GM18951 (cell line): Measurements from ENCODE around the gene EBF3.

Experiments used
- POLR2A ChIP-seq: IDR thresholded peaks from 4 replicates; pipeline ENCODE4 v1.6.1; 2011; ENCODE audit warnings: mild to moderate bottlenecking; ENCODE audit not compliant: insufficient read length, insufficient read depth; ENCODE audit errors: extremely low read depth
- in situ Hi-C: fragments of 300-500 bp; cut with MboI; formaldehyde crosslinking; loops from one replicate; pipeline ENCODE4 v1.12.0; 2022; ENCODE audit warnings: low sequenced_read_pairs, mixed read lengths, inconsistent platforms; ENCODE audit not compliant: unreplicated experiment

EBF3 gene

DNA sequence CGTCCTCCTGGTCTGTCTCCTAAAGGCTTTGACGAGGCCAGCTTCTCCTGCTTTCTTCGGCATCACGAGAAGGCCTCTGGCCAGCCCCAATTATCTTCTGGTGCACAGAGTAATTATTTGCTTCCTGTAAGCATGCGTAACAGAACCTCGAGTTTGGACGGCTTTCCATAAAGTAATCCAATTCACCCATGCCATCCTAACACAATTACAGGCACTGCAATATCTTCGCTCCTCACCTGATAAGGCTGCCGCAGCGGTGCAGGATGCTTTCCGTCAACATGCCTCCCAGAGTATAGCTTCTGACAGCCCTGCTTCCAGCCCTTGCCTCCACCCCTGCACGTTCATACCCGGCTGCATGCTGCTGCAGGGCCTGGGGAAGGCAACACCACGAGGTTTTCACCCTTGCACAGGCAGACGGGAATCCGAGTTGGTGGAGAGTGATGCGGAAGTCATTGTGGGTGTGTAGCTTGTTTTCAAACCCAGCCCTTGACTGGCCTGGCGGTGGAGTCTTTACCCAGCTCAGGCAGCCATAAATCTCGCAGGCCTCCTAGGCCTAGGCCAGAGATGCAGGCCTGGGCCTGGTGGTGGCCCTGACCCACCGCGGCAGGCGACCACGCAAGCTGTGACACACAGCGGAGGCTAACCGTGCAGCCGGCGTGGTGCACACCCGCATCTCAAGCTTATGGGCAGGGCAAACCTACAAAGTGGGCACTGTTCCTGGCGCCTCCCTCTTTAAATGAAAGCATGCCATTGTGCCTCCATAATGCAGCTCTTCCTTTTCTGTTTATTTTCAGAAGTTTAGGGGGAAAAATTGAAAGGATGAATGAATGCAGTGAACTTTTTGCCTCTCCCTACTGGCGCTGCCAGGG is 12.7 kb downstream of the EBF3 start:
- TF ChIP-seq POLR2A, result no peak
- in situ Hi-C loops, result no loop called here

DNA sequence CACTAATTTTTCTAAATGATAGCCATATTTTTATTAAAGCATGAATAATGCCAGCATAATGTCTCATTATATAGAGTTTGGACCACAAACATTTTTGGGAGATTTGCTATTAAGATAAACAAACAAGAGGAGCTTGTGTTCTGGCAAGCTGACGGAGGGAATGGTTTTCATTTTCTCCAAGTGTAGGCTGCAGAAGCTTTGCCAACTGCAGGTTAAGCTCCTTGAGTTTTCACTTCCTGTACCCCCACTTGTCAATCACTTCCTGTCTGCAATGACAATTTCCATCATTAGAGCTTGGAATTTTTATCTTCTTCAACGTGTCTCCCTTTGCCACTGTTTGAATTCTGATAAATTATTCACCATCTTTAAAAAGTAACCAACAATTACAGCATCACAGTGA is 13.4 kb downstream of the EBF3 start:
- no peak for TF ChIP-seq POLR2A
- in situ Hi-C loops, result no loop called here

DNA sequence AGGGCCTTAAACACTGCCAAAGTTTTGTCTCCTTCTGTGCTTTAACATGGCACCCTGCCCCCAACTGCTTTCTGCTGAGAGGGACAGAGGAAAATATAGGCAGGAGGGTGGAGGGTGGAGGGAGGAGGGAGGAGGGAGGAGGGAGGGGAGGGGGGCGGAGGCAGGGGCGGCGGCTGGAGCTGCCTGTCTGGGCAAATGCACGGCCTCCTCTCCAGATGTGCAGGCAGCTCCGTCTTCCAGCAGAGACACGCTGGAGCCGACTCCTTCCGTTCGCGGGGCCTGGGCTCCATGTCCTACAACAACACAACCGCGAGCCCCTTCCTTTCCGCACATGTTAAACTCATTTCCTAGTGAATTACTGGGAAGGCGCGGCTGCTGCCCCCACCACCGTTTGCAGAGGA is 14.2 kb downstream of the EBF3 start:
- in situ Hi-C loops, result no loop called here

DNA sequence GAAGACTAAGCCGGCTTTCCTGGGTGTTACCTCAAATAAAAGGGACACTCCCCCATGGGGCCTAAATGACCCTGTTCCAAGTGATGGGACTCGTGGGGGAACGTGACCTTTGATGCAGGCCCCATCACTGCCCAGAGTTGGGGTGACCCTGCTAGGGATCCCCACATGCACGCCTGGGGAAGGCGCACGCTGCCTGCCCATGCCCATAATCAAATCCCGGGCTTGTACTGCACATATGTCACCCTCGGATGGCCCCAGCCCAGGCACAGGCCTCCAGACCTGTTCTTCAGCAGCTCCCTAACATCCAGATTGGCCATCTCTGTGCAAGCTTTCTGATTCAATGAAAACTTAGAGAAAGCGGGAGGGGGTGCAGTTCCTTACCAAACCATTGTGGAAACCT is 14.7 kb downstream of the EBF3 start:
- in situ Hi-C loops, result no loop called here
- TF ChIP-seq POLR2A, result no peak

More for the DNA sequence above, 14.2 kb downstream of the EBF3 start:
- no peak for TF ChIP-seq POLR2A

DNA sequence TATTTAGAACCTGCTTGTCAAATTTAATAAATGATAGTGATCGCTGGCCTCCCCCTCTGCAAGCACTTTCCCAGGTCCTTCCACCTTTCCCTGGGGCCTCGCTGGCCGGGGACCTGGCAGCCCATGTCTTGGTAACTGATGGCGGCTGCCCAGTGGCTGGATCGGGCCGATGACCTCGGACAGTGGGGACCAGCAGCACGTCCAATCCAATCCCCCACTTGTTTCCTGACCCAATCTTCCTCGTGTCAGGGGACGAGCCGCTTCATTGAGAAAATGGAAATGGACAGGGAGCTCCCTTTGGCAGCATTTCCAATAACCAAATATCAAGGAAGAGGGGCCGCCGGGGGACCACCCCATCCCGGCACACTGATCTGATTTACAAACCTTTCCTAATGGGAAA is 17.2 kb downstream of the EBF3 start:
- no peak for TF ChIP-seq POLR2A
- in situ Hi-C loops, result no loop called here

DNA sequence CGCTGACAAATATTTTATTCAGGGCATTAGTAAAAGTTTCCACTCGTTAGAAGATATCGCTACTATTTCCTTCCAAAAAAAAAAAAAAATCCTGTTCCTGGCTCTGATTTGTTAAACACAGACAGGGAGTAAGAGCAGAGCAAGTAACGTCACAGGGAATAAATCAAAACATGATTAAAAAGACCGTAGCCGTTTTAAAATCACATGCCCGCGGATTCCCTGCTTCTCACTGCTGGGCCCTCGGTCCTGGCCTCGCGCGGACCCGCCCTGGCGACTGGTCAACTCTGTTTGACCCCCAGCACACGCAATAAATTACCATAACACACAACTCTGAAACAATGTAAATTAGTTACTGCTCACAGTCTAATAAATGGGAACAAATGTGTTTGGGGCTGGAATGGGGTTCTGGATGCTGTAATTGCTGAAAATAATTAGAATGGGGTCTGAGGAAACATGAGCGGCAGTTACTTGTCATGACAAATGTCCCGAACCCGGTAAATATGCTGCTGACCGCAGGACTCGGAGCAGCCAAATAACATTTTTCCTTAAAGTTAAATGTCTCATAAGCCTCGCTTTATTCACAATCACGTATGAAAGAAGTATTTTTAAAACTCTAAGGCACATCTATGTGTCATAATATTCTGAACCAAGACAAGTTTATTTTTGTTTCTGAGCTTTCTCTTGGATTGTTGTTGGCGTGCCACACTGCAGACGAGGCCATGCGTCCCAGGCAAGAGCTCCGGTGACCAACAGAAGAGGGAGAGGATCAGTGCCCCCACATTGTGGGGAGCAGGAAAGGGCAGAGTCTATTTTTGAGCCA is 17.9 kb downstream of the EBF3 start:
- in situ Hi-C loops, result no loop called here
- no peak for TF ChIP-seq POLR2A

DNA sequence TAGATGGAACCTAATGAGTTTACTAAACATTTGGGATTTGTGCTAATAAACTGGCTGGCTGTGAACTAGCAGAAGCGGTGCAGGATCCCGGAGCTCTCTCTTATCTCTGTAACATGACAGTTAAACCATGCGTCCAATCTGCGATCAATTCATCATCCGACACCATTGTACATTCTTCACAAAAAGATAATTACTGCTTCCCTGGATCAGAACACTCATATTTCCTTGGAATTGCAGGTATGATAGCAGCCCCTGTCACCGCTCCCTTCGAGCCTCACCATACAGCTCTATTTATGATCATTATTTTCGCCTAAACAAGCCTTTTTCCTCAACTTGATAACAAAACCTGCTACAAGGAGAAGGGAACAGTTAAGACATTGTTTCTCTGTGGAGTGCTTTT is 18.5 kb downstream of the EBF3 start:
- TF ChIP-seq POLR2A, result no peak
- in situ Hi-C loops, result no loop called here

DNA sequence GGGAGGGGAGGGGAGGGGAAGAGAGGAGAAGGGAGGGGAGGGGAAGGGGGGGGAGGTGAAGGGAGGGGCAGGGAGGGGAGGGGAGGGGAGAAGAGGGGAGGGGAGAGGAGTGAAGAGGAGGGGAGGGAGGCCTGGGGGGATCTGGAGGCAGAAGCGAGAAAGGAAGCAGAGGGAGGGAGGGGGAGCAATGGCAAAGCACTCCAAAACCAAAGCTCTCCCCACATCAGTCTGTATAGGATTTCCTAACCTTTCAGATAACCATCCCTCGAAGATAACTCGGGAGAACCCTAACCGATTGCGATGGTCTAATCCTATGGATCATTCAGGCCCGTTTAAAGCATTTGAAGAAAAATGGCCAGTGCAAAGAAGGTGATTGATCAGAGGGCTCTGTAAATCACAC is 19.0 kb downstream of the EBF3 start:
- TF ChIP-seq POLR2A, result no peak
- in situ Hi-C loops, result no loop called here

DNA sequence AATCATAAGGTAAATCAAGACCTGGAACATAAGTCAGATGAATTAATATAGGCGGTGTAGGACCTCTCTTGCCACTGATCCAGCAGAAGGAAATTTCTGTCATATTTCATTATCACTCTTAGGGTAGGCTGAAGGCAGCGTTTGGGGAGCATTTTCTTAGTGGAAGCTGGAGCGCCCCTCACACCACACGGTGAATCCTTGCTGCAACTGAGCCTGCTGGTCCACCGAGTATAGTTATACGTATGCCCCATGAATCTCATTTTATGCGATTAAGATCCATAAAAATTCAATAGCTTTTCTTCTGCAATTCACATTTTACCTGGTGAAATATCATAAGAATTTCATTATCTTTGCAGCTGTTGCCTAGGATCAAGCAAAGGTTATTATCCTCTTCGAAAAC is 19.6 kb downstream of the EBF3 start:
- no peak for TF ChIP-seq POLR2A
- in situ Hi-C loops, result no loop called here

DNA sequence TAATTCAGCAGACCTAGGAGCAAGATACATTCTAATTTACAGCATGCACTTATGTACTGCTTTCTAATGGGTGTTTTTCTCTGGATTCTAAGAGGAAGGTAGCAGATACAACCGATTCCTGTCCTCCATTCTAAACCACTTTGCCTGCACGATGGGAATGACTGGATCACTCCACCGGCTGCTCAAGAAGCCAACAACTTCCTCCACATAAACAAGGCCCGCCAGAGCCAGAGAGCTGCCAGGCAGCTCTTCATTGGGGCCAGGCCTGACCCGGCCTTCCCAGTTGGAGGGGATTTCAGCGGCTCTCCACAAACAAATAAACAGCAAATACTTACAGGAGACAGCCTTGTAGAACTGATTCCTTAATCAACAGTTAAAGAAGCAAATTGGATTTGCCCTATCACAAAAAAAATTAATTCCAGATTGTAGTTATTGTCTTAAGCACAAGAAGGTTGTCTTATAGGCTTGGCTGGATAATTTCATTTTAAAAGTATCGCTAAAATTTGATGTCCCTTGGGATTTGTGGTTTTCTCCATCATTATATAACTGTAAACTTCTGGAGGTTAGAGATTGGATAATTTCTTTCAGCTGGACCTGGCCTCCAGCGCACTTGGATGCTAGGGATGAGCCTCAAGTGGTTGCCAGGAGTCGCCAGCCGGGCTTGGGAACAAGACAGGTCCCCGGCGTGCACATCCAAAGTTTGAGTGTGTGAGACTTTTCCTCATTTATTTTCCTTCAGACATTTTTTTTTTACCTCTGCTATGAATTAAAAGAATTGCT is 20.9 kb downstream of the EBF3 start:
- in situ Hi-C loops, result no loop called here
- no peak for TF ChIP-seq POLR2A

DNA sequence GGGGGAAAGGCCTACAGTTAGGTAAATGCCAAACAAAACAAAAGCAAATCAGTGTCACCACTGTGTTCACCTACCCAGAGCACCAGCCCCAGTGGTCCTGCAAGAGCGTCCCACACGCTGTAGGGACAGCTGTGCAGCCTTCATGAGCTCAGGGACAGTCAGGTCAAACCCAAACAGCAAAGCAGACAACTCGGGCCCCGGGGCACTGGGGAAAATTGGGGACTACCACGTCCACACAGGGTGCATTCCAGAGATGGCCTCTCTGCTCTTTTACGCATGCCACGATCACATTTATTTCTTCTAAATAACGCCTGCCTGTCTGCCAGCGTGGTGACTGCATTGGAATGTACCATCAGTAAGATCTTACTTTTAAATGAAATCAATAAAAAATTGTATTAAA is 21.7 kb downstream of the EBF3 start:
- TF ChIP-seq POLR2A, result no peak
- in situ Hi-C loops, result no loop called here

DNA sequence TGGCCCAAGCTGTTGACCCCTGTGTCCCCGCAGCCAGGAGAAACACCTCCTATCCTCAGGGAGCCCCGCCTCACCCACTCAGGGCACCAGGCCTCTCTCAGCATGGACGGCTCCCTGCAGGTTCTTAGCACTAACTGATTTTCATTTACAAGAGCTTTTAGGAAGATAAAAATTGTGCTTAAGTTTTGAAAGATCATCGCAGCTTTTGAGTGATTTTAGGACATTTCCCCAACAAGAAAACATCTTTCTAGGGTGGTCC is 22.1 kb downstream of the EBF3 start:
- in situ Hi-C loops, result no loop called here

DNA sequence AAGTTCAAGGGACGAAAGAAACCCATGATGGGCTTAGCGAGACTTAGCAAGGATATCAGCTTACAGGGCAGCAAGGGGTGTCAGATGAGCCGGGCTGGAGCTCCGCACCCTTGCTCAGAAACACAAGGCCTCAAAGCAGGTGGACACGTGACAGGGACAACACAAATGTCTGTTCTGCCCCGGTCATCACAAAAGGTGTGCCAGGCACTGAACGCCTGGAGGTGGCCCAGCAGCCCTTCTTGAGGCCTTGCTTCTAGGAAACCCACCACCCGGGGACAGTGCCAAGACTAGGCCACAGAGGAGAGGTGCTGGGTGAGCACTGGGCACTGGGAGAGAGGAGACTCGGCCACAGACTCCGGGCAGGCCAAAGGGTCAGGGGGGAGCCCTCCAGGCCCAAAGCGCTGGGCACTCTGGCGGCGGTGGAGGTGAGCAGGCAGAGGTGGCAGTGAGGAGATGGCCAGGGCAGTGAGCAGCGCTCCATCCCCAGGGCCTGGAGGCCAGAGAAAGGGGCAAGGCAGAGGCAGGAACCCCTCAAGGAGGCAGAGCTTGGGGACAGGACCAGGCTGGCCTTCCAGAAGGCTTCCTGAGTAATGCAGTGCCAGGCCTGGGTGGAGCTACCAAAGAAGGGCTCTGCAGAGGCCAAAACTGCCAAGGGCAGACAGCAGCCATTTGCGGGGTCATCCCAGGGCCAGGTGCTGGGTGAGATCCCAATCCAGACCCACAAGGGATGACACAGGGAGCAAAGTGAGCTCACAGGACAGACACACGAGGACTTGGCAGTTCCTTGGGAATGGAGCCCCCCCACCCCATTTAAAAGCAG is 22.7 kb downstream of the EBF3 start:
- no peak for TF ChIP-seq POLR2A
- in situ Hi-C loops, result no loop called here

More for the DNA sequence above, 22.1 kb downstream of the EBF3 start:
- no peak for TF ChIP-seq POLR2A

DNA sequence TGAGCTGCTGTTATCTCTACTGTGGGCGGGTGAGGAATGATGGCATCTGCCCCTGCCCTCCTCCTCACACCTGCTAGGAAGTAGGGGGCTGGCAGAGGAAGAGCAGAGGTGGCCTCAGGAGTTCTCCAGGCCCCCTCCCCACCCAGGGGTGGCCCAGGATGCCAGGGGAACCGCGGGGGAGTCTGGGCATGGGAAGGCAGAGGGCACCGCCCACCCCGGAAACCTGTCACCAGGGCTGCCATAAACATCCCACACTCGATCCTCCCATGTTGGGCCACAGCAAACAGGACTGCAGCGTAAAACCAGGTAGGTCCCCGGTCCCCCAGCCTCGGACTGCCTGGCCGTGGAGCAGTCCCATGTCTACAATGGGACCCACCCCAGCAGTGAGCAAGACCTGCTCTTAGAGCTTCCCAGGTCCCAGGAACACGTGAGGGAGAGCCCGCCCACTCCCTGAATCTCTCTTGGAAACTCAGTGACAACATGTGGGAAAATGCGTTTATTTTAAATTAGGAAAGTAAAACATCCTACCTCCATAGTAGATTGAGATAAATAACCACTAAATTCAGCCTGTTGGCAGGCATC is 23.4 kb downstream of the EBF3 start:
- no peak for TF ChIP-seq POLR2A

More for the DNA sequence above, 23.4 kb downstream of the EBF3 start:
- in situ Hi-C loops, result no loop called here
